CD4-positive, alpha-beta T cell treated with Interleukin-12 subunit alpha and Interleukin-12 subunit beta, for 1 hour (primary cell): ENCODE results near the gene CLDN34.

Experiments
- DNase-seq: peaks from one replicate; pipeline ENCODE4 v3.0.0-alpha.2; 2020

CLDN34 gene

GRCh38 chrX:9980927-9981326 lies 13.8 kb downstream of the CLDN34 start:
- no peak for DNase-seq

- no peak for DNase-seq
Observed at GRCh38 chrX:9983441-9983840, 16.3 kb downstream of the CLDN34 start.

GRCh38 chrX:9983846-9984245 lies 16.7 kb downstream of the CLDN34 start:
- no peak for DNase-seq

GRCh38 chrX:9988762-9989161 lies 21.6 kb downstream of the CLDN34 start:
- DNase-seq, result peak; percentile 32

- DNase-seq, result no peak
Observed at GRCh38 chrX:9992061-9992460, 24.9 kb downstream of the CLDN34 start.

GRCh38 chrX:9992724-9993123 lies 25.6 kb downstream of the CLDN34 start:
- DNase-seq, result no peak

- peak; percentile 75 for DNase-seq
Observed at GRCh38 chrX:9995855-9996339, 28.7 kb downstream of the CLDN34 start.

- DNase-seq, result no peak
Observed at GRCh38 chrX:9997041-9997440, 29.9 kb downstream of the CLDN34 start.

GRCh38 chrX:9997524-9997923 lies 30.4 kb downstream of the CLDN34 start:
- DNase-seq, result peak; percentile 23

GRCh38 chrX:10001496-10001895 lies 34.3 kb downstream of the CLDN34 start:
- DNase-seq, result no peak

GRCh38 chrX:10004832-10005475 lies 37.8 kb downstream of the CLDN34 start:
- DNase-seq, result no peak

GRCh38 chrX:10006086-10006485 lies 38.9 kb downstream of the CLDN34 start:
- DNase-seq, result no peak

- no peak for DNase-seq
Observed at GRCh38 chrX:10006770-10007169, 39.6 kb downstream of the CLDN34 start.

- no peak for DNase-seq
Observed at GRCh38 chrX:10007621-10008020, 40.5 kb downstream of the CLDN34 start.

- no peak for DNase-seq
Observed at GRCh38 chrX:10008483-10009056, 41.4 kb downstream of the CLDN34 start.

GRCh38 chrX:10009741-10010140 lies 42.6 kb downstream of the CLDN34 start:
- DNase-seq, result no peak

- no peak for DNase-seq
Observed at GRCh38 chrX:10010686-10011085, 43.5 kb downstream of the CLDN34 start.

GRCh38 chrX:10011261-10011931 lies 44.2 kb downstream of the CLDN34 start:
- DNase-seq, result peak; percentile 51

- DNase-seq, result peak; percentile 6
Observed at GRCh38 chrX:10011991-10012390, 44.8 kb downstream of the CLDN34 start.

GRCh38 chrX:10014462-10015354 lies 47.5 kb downstream of the CLDN34 start:
- peak; percentile 83 for DNase-seq

- DNase-seq, result no peak
Observed at GRCh38 chrX:10015355-10015722, 48.2 kb downstream of the CLDN34 start.

- peak; percentile 30 for DNase-seq
Observed at GRCh38 chrX:10015723-10016518, 48.8 kb downstream of the CLDN34 start.
